K562 (cell line): ENCODE results near the gene ITGA7. TPM values are rescaled to one million over a fixed set of nuclear protein-coding genes. Genes with fewer than 3 reads are reported as not detected.
A peak's percentile ranks its signal among the peaks of the same experiment; 100 is the strongest.

Experiments
- ATAC-seq: fragments of 200-7000 bp; cut with Tn5 transposase; 3 replicates; pipeline ENCODE4 v1.9.1; 2020; ENCODE audit warnings: moderate library complexity
- BruUV-seq: library from RNA; stranded (reverse); fragments of 400-500 nt; replicated peaks from 2 replicates; lab custom pipeline; 2021; lab: Mats Ljungman, UMichigan
- CTCF ChIA-PET: fragments of 300-600 bp; formaldehyde crosslinking; extraction: SDS; loops from one replicate; lab custom pipeline; 2021; ENCODE audit warnings: low intra/inter-chr PET ratio; lab: Yijun Ruan, JAX
- POLR2A ChIA-PET: fragments of 300-600, 350-650 bp; sonication (Branson Sonifier 250); formaldehyde crosslinking; extraction: SDS; loops from one replicate; lab custom pipeline; 2021; ENCODE audit warnings: antibody characterized with exemption, inconsistent platforms; lab: Yijun Ruan, JAX
- DNase-seq, 4 experiments: peaks; one replicate each; pipeline versions ENCODE4 v3.0.0 to v3.0.0-alpha.2; 2011 to 2018; ENCODE audit warnings: low spot score in 3 of 4, mixed read lengths in 3 of 4; ENCODE audit errors: extremely low read depth in 1 of 4
- FAIRE-seq: peaks from 2 replicates; lab custom pipeline; 2011; peaks lifted over from hg19 to GRCh38; lab: Jason Lieb, UNC
- H2AFZ ChIP-seq: 2 replicates; pipeline ENCODE4 v1.6.0; 2011; ENCODE audit warnings: low read depth, low read length, control low read depth, inconsistent platforms
- H3K27ac ChIP-seq: fragments of 200-600 bp; 3 replicates; pipeline ENCODE4 v1.8.0; 2011; ENCODE audit warnings: low read depth, mild to moderate bottlenecking, control low read depth, inconsistent platforms, low read length, moderate library complexity, mixed read lengths; ENCODE audit errors: extremely low read depth
- H3K27me3 ChIP-seq, 2 experiments: fragments of 300-600 bp in 1 of 2; 2 replicates in 1 of 2; 3 replicates in 1 of 2; pipeline versions ENCODE4 v1.6.0 to v1.8.0; 2011; ENCODE audit warnings: inconsistent platforms in 2 of 2, low read length in 2 of 2, mild to moderate bottlenecking in 1 of 2, mixed read lengths in 1 of 2, moderate library complexity in 1 of 2; ENCODE audit not compliant: control insufficient read depth in 2 of 2, insufficient read depth in 2 of 2
- H3K36me3 ChIP-seq: fragments of 300-600 bp; 3 replicates; pipeline ENCODE4 v1.8.0; 2011; ENCODE audit warnings: mild to moderate bottlenecking, low read length, inconsistent platforms; ENCODE audit not compliant: control insufficient read depth, insufficient read depth
- H3K4me1 ChIP-seq, 2 experiments: fragments of 200-600 bp in 1 of 2; replicated peaks in 1 of 2; 2 replicates in 1 of 2; 3 replicates in 1 of 2; pipeline versions ENCODE4 v1.5.1 to v1.8.0; 2011; ENCODE audit warnings: inconsistent platforms in 2 of 2, low read length in 2 of 2, mild to moderate bottlenecking in 1 of 2, mixed read lengths in 1 of 2, moderate library complexity in 1 of 2; ENCODE audit not compliant: control insufficient read depth in 2 of 2, insufficient read depth in 2 of 2
- H3K4me2 ChIP-seq: 2 replicates; pipeline ENCODE4 v1.6.1; 2011; ENCODE audit warnings: low read length, control low read depth, inconsistent platforms, mixed read lengths; ENCODE audit not compliant: insufficient read depth
- H3K4me3 ChIP-seq: fragments of 200-600 bp; sonication (generic), shearing (Covaris generic); 2 replicates; pipeline ENCODE4 v1.5.1; 2016; ENCODE audit warnings: control low read depth, inconsistent platforms
- H3K79me2 ChIP-seq: fragments of 200-600 bp; 3 replicates; pipeline ENCODE4 v1.8.0; 2011; ENCODE audit warnings: low read length, inconsistent platforms; ENCODE audit not compliant: control insufficient read depth, insufficient read depth
- H3K9ac ChIP-seq, 2 experiments: 2 replicates each; pipeline versions ENCODE4 v1.6.0 to v1.6.1; 2011; ENCODE audit warnings: low read depth in 2 of 2, low read length in 2 of 2, control low read depth in 1 of 2, inconsistent platforms in 1 of 2, mild to moderate bottlenecking in 1 of 2, mixed read lengths in 1 of 2; ENCODE audit not compliant: insufficient read depth in 1 of 2
- H3K9me1 ChIP-seq: one replicate; pipeline ENCODE4 v1.6.0; 2011; ENCODE audit warnings: inconsistent platforms, mild to moderate bottlenecking, low read length, moderate library complexity; ENCODE audit not compliant: control insufficient read depth, insufficient read depth
- H3K9me3 ChIP-seq: replicated peaks from 2 replicates; pipeline ENCODE4 v1.5.1; 2011; ENCODE audit warnings: low read depth, low read length, inconsistent platforms; ENCODE audit not compliant: control insufficient read depth, insufficient read depth
- H4K20me1 ChIP-seq: replicated peaks from 2 replicates; pipeline ENCODE4 v1.6.1; 2011; ENCODE audit warnings: low read length, inconsistent platforms, mixed read lengths; ENCODE audit not compliant: control insufficient read depth, insufficient read depth
- ATF7 ChIP-seq: fragments of 450-650 bp; IDR thresholded peaks from 2 replicates; pipeline ENCODE4 v1.7.1; 2014; ENCODE audit warnings: mild to moderate bottlenecking, moderate library complexity
- BRCA1 ChIP-seq, 2 experiments: fragments of 450-650 bp in 1 of 2; sonication (generic) in 1 of 2; formaldehyde crosslinking in 1 of 2; IDR thresholded peaks; 2 replicates each; pipeline versions ENCODE4 v1.5.0 to v1.6.1; 2017 to 2020; ENCODE audit warnings: mild to moderate bottlenecking in 1 of 2, missing genetic modification reagents in 1 of 2
- CEBPG ChIP-seq, 3 experiments: fragments of 200-800 bp in 1 of 3; sonication (Bioruptor generic) in 1 of 3; sonication (generic) in 1 of 3; formaldehyde crosslinking in 1 of 3; IDR thresholded peaks in 2 of 3; conservative IDR thresholded peaks in 1 of 3; 2 replicates each; pipeline versions ENCODE4 v1.6.1 to v1.8.0; 2016 to 2022; ENCODE audit warnings: missing compliant biosample characterization in 2 of 3, missing genetic modification characterization in 2 of 3, mild to moderate bottlenecking in 1 of 3, missing genetic modification reagents in 1 of 3
- FOSL1 ChIP-seq: fragments of 200-800 bp; sonication (Bioruptor generic); conservative IDR thresholded peaks from 2 replicates; pipeline ENCODE4 v1.6.1; 2016; ENCODE audit warnings: missing genetic modification characterization, missing compliant biosample characterization
- KDM5B ChIP-seq: fragments of 200-600 bp; sonication (generic); IDR thresholded peaks from 2 replicates; pipeline ENCODE4 v1.6.1; 2012; ENCODE audit warnings: low read depth, mild to moderate bottlenecking, moderate library complexity, low read length, control low read depth, inconsistent platforms; ENCODE audit not compliant: insufficient replicate concordance
- OTX1 ChIP-seq: fragments of 450-650 bp; formaldehyde crosslinking; IDR thresholded peaks from 2 replicates; pipeline ENCODE4 v1.4.0; 2022; ENCODE audit warnings: mild to moderate bottlenecking
- TAF15 ChIP-seq: fragments of 200-400 bp; formaldehyde crosslinking; IDR thresholded peaks from 2 replicates; pipeline ENCODE4 v1.6.1; 2017; ENCODE audit warnings: mild to moderate bottlenecking, low read depth, low read length, moderate library complexity
- ZBTB7A ChIP-seq: IDR thresholded peaks from 2 replicates; pipeline ENCODE4 v1.6.1; 2011; ENCODE audit warnings: low read depth, mild to moderate bottlenecking, low read length, moderate library complexity, borderline replicate concordance; ENCODE audit not compliant: control insufficient read depth
- ZNF133 ChIP-seq: fragments of 250-450 bp; sonication (Bioruptor Pico); IDR thresholded peaks from 2 replicates; pipeline ENCODE4 v1.4.0; 2020; ENCODE audit warnings: mild to moderate bottlenecking
- ZNF140 ChIP-seq: fragments of 250-450 bp; sonication (Bioruptor Pico); IDR thresholded peaks from 2 replicates; pipeline ENCODE4 v1.8.0; 2021; ENCODE audit warnings: moderate library complexity, mild to moderate bottlenecking, inconsistent platforms
- ZNF316 ChIP-seq: fragments of 450-650 bp; IDR thresholded peaks from 2 replicates; pipeline ENCODE4 v1.6.1; 2016
- ZNF583 ChIP-seq: fragments of 250-450 bp; sonication (Bioruptor Pico); IDR thresholded peaks from 2 replicates; pipeline ENCODE4 v1.4.0; 2020
- WGBS: fragments of 100-300 bp; shearing (Covaris generic); methylation state at CpG from one replicate; pipeline ENCODE4 v1.1.6; 2016; ENCODE audit warnings: low coverage, mixed read lengths; ENCODE audit not compliant: insufficient coverage; ENCODE audit errors: missing lambda C conversion rate; 5-methylcytosine and 5-hydroxymethylcytosine counted together
- in situ Hi-C: fragments of 300-500 bp; cut with MboI; formaldehyde crosslinking; loops from 4 replicates; pipeline ENCODE4 v1.15.0; 2018; ENCODE audit warnings: inconsistent platforms, mixed read lengths
- intact Hi-C: fragments of 100-400 bp; cut with micrococcal nuclease; formaldehyde crosslinking; loops from 2 replicates; pipeline ENCODE4 v1.14.2; 2022
- polyA plus RNA-seq, 8 experiments: library from polyadenylated mRNA; depleted of rRNA in 4 of 8; stranded (reverse) in 5 of 8; unstranded in 3 of 8; fragments of >200 nt; fragmentation: Nextera tagmentation in 2 of 8; fragmentation: Illumina TruSeq in 1 of 8; extraction: Ambion mirVana in 2 of 8; extraction: Trizol in 1 of 8; gene quantifications; 2 replicates each; pipeline versions ENCODE4 v1.2.1 to v1.2.3, GENCODE V29; 2011 to 2014; ENCODE audit warnings: inconsistent platforms in 1 of 8, missing spikeins in 1 of 8
- total RNA-seq, 7 experiments: library from RNA; depleted of rRNA in 6 of 7; stranded (reverse); fragments of >200 nt in 6 of 7; fragmentation: Illumina TruSeq in 2 of 7; extraction: Trizol in 2 of 7; gene quantifications; 2 replicates each; pipeline versions ENCODE4 v1.2.1 to v1.2.3, GENCODE V29; 2011 to 2021; ENCODE audit warnings: low replicate concordance in 1 of 7
- TF ChIP-seq, protein P1 (sequence below): fragments of 250-450 bp; sonication (Bioruptor Pico); IDR thresholded peaks from 2 replicates; pipeline ENCODE4 v1.4.0; 2020; ENCODE audit warnings: mild to moderate bottlenecking, moderate library complexity
- TF ChIP-seq, protein P2 (sequence below): fragments of 450-650 bp; conservative IDR thresholded peaks from 2 replicates; pipeline ENCODE4 v1.6.1; 2016; ENCODE audit warnings: missing genetic modification characterization, low read depth, mild to moderate bottlenecking, missing compliant biosample characterization, moderate library complexity
- TF ChIP-seq, protein P3 (sequence below): sonication (generic); formaldehyde crosslinking; IDR thresholded peaks from 2 replicates; pipeline ENCODE4 v1.8.1; 2022; ENCODE audit warnings: missing genetic modification reagents

ITGA7 gene
- total and polyA plus RNA-seq, 9 of the 15 experiments (the other 6 are each of a cell fraction or from before 2014, with no cell fraction given), result 0.11 to 2.3 (median 0.56) TPM; not detected in 1

DNA sequence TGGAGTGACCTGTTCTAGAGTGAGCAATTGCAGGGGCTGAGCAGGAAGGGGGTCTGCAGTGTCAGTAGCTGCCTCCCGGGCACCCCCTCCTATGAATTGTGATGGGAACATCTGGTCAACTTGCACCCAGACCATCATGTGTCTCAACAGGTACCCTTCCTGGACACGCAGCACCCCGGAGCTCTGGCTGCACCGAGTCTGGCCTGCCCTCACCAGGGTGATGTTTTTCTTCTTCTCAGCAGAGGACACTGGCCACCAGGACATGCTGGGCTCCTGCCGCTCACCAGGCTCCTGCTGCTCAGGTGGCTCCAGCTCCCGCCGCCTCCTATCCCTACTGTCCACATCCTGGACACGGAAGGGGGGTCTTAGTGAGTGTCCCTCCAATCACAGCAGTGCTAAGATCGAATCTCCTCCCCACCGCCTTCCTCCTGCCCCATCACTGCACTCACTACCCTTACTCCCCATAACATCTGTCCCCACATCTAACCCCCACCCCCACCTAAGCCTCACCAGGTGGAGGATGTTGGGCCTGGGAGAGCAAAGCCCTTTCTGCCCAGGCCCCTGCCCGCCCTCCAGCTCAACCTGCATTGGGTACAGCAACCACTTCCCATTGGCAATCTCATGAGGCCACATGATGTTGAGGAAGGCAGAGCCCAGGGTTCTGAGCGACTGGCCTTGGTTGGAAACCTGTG, 14.9 kb downstream of the ITGA7 start:
- WGBS, result 12% methylated on average over 11 of the region's 12 CpGs
- Histone ChIP-seq H3K79me2 (no peaks in the 10 kb centered on the region), H4K20me1 (no peaks in the 10 kb centered on the region; the same call in 1 of the 2 replicates), H3K9ac (no peak overlapping the region), H3K4me1 (peaks cover 0 to 8% of the 10 kb centered on the region in 2 experiments; a peak in 1 of 5 replicates), H3K27me3 (peaks cover 18 to 44% of the 10 kb centered on the region in 2 experiments; a peak in 4 of 5 replicates), H3K36me3 (no peaks in the 10 kb centered on the region), H3K9me1 (no peaks in the 10 kb centered on the region), H3K9me3 (no peaks in the 10 kb centered on the region), H3K27ac (no peak overlapping the region), H3K4me3 (no peak overlapping the region), H2AFZ (no peak overlapping the region), H3K4me2 (no peak overlapping the region)
- DNase-seq, result no peak
- intact Hi-C loops (no loop called here), in situ Hi-C loops (no loop called here)
- ATAC-seq, result peak; percentile 48; the same call in 2 of the 3 replicates
- no peak for FAIRE-seq
- BruUV-seq, result no TSS peak
- ChIA-PET CTCF (no interaction called here), POLR2A (no interaction called here)
- TF ChIP-seq, protein P1, sequence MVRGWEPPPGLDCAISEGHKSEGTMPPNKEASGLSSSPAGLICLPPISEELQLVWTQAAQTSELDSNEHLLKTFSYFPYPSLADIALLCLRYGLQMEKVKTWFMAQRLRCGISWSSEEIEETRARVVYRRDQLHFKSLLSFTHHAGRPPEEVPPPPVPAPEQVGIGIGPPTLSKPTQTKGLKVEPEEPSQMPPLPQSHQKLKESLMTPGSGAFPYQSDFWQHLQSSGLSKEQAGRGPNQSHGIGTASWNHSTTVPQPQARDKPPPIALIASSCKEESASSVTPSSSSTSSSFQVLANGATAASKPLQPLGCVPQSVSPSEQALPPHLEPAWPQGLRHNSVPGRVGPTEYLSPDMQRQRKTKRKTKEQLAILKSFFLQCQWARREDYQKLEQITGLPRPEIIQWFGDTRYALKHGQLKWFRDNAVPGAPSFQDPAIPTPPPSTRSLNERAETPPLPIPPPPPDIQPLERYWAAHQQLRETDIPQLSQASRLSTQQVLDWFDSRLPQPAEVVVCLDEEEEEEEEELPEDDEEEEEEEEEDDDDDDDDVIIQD (CRISPR knock-in tag), result no peak
- TF ChIP-seq, protein P2, sequence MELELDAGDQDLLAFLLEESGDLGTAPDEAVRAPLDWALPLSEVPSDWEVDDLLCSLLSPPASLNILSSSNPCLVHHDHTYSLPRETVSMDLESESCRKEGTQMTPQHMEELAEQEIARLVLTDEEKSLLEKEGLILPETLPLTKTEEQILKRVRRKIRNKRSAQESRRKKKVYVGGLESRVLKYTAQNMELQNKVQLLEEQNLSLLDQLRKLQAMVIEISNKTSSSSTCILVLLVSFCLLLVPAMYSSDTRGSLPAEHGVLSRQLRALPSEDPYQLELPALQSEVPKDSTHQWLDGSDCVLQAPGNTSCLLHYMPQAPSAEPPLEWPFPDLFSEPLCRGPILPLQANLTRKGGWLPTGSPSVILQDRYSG, result no peak
- TF ChIP-seq ZBTB7A (no peak), ZNF316 (no peak), TAF15 (no peak), ZNF133 (CRISPR knock-in tag) (no peak), KDM5B (no peak), CEBPG (CRISPR knock-in tag; IDR thresholded peaks at IDR 0.05) (no peak), CEBPG (tag; conservative IDR thresholded peaks at IDR 0.05 in 1 of 2, IDR thresholded peaks at IDR 0.05 in 1 of 2) (no peak), FOSL1 (no peak), ZNF583 (CRISPR knock-in tag) (no peak), ATF7 (no peak), ZNF140 (CRISPR knock-in tag) (no peak), OTX1 (CRISPR knock-in tag) (no peak), BRCA1 (IDR thresholded peaks at IDR 0.05) (no peak), BRCA1 (CRISPR knock-in tag; IDR thresholded peaks at IDR 0.05) (no peak)
- TF ChIP-seq, protein P3, sequence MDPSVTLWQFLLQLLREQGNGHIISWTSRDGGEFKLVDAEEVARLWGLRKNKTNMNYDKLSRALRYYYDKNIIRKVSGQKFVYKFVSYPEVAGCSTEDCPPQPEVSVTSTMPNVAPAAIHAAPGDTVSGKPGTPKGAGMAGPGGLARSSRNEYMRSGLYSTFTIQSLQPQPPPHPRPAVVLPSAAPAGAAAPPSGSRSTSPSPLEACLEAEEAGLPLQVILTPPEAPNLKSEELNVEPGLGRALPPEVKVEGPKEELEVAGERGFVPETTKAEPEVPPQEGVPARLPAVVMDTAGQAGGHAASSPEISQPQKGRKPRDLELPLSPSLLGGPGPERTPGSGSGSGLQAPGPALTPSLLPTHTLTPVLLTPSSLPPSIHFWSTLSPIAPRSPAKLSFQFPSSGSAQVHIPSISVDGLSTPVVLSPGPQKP (CRISPR knock-in tag), result no peak
